ENCODE data around the gene MAP3K7. TPM values are rescaled to one million over a fixed set of nuclear protein-coding genes. Genes with fewer than 3 reads are reported as not detected.

MAP3K7 gene
- total RNA-seq (2022; extraction: Qiagen RNA extraction): 11.0 to 14.1 TPM (median 13.0 TPM) in 5 replicates

DNA sequence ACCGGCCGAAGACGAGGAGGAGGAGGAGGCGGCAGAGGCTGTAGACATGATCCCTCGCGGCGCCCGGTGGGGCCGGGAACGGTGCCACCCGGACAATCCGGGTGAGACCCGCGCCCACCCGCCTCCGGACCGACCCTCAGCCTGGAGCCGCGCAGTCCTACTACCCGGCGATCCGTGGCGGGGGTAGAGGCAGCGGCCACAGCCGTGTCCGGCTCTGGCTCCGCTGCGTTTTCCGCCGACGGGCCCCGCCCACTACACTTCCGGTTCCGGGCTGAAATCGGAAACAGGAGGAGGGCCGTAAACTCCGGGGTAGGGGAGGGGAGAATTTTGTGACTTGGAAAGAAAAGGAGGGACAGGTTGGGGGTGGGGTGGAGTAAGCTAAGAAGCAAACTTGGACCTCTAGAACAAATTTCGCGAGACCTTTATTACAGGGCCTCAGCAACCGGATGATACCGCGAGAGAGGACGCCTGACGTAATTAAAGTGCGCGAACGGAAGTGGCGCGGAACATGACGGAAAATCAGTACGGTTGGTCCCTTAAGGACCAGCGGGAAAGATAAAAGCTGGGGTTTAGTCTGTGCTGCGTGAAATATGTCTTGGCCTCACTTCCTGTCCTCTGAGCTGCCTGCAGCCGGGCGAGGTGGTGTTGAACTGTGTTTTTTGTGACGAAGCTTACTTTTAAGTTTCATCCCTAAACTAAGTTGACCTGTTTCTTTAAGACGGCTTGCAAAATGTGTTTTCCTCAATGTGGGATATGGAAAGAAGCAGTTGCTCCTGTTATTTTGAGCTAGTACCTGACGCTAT is at the start of gene MAP3K7:
Gene MAP3K7, minus strand, starts transcription at position 237 of the 803 bp plus-strand sequence. Its CDS starts 189 bp downstream, at position 48.

